Measurements from ENCODE around the gene PRKCB.

GRCh38 chr16:23962001-23962400 lies 126.2 kb downstream of the PRKCB start:
- TF ChIP-seq POLR2A (IDR thresholded peaks at IDR 0.05; ENCODE audit: low read length): no peak
- no peak for TF ChIP-seq GATA1 (IDR thresholded peaks at IDR 0.05; ENCODE audit: low read depth, low read length)
